T-helper 1 cell treated with Interleukin-12 subunit alpha and Interleukin-12 subunit beta and Interleukin-4 antibody, amounts not matched to agents 30 μg/mL and 1 μg/mL, for 36 hours (primary cell): Measurements from ENCODE around the gene DUS1L.

Source experiments
- H3K27ac Mint-ChIP-seq: one replicate; pipeline ENCODE4 v1.8.0; 2021; ENCODE audit warnings: mild to moderate bottlenecking, mixed read lengths
- H3K27me3 Mint-ChIP-seq: one replicate; pipeline ENCODE4 v1.8.0; 2021; ENCODE audit warnings: low read depth, mixed read lengths
- H3K36me3 Mint-ChIP-seq: one replicate; pipeline ENCODE4 v1.8.0; 2021; ENCODE audit warnings: low read depth, mixed read lengths
- H3K4me1 Mint-ChIP-seq: one replicate; pipeline ENCODE4 v1.8.0; 2021; ENCODE audit warnings: low read depth, mixed read lengths
- H3K4me3 Mint-ChIP-seq: one replicate; pipeline ENCODE4 v1.8.0; 2021; ENCODE audit warnings: mild to moderate bottlenecking, moderate library complexity, mixed read lengths
- H3K9me3 Mint-ChIP-seq: one replicate; pipeline ENCODE4 v1.8.0; 2021; ENCODE audit warnings: mixed read lengths

Gene DUS1L

GRCh38 chr17:82078433-82078832, 12.8 kb upstream of the DUS1L start:
- Mint-ChIP-seq H3K4me3 (no peak overlapping the region), H3K9me3 (no peaks in the 10 kb centered on the region), H3K4me1 (no peaks in the 10 kb centered on the region), H3K36me3 (peaks cover 3% of the 10 kb centered on the region), H3K27ac (no peak overlapping the region), H3K27me3 (no peaks in the 10 kb centered on the region)

GRCh38 chr17:82077617-82078358, 12.2 kb upstream of the DUS1L start:
- Mint-ChIP-seq H3K27me3 (peaks cover 2% of the 10 kb centered on the region), H3K4me3 (no peak overlapping the region), H3K4me1 (no peaks in the 10 kb centered on the region), H3K9me3 (no peaks in the 10 kb centered on the region), H3K27ac (no peak overlapping the region), H3K36me3 (peaks cover 3% of the 10 kb centered on the region)

- no peak overlapping the region for H3K4me3 Mint-ChIP-seq
- peaks cover 3% of the 10 kb centered on the region for H3K36me3 Mint-ChIP-seq
- no peaks in the 10 kb centered on the region for H3K9me3 Mint-ChIP-seq
- H3K4me1 Mint-ChIP-seq: no peaks in the 10 kb centered on the region
- no peak overlapping the region for H3K27ac Mint-ChIP-seq
- H3K27me3 Mint-ChIP-seq: peaks cover 5% of the 10 kb centered on the region
Measured at GRCh38 chr17:82076785-82077591, 11.4 kb upstream of the DUS1L start.

- Mint-ChIP-seq H3K36me3 (peaks cover 3% of the 10 kb centered on the region), H3K9me3 (no peaks in the 10 kb centered on the region), H3K27ac (no peak overlapping the region), H3K27me3 (peaks cover 5% of the 10 kb centered on the region), H3K4me1 (no peaks in the 10 kb centered on the region), H3K4me3 (no peak overlapping the region)
Measured at GRCh38 chr17:82076018-82076784, 10.6 kb upstream of the DUS1L start.

- H3K36me3 Mint-ChIP-seq: peaks cover 3% of the 10 kb centered on the region
- no peaks in the 10 kb centered on the region for H3K9me3 Mint-ChIP-seq
- H3K4me3 Mint-ChIP-seq: no peak overlapping the region
- peaks cover 5% of the 10 kb centered on the region for H3K27me3 Mint-ChIP-seq
- H3K4me1 Mint-ChIP-seq: no peaks in the 10 kb centered on the region
- no peak overlapping the region for H3K27ac Mint-ChIP-seq
Measured at GRCh38 chr17:82073446-82073845, 7.8 kb upstream of the DUS1L start.

GRCh38 chr17:82072827-82073226, 7.2 kb upstream of the DUS1L start:
- Mint-ChIP-seq H3K27me3 (peaks cover 5% of the 10 kb centered on the region), H3K27ac (no peak overlapping the region), H3K9me3 (no peaks in the 10 kb centered on the region), H3K4me1 (no peaks in the 10 kb centered on the region), H3K4me3 (no peak overlapping the region), H3K36me3 (no peaks in the 10 kb centered on the region)

- Mint-ChIP-seq H3K36me3 (peaks cover 1% of the 10 kb centered on the region), H3K27ac (no peak overlapping the region), H3K27me3 (peaks cover 5% of the 10 kb centered on the region), H3K4me3 (no peak overlapping the region), H3K4me1 (peaks cover 4% of the 10 kb centered on the region), H3K9me3 (no peaks in the 10 kb centered on the region)
Measured at GRCh38 chr17:82070611-82071010, 5.0 kb upstream of the DUS1L start.

GRCh38 chr17:82065193-82065637, 389 bp downstream of the DUS1L start:
- H3K36me3 Mint-ChIP-seq: peaks cover 1% of the 10 kb centered on the region
- no peak overlapping the region for H3K27ac Mint-ChIP-seq
- H3K4me3 Mint-ChIP-seq: peak overlapping the region; percentile 61
- peaks cover 6% of the 10 kb centered on the region for H3K4me1 Mint-ChIP-seq
- H3K9me3 Mint-ChIP-seq: no peaks in the 10 kb centered on the region
- no peaks in the 10 kb centered on the region for H3K27me3 Mint-ChIP-seq

- Mint-ChIP-seq H3K4me3 (peak overlapping the region; percentile 61), H3K9me3 (no peaks in the 10 kb centered on the region), H3K27ac (peak overlapping the region; percentile 20), H3K27me3 (no peaks in the 10 kb centered on the region), H3K4me1 (peaks cover 6% of the 10 kb centered on the region), H3K36me3 (peaks cover 1% of the 10 kb centered on the region)
Measured at GRCh38 chr17:82064433-82065192, 991 bp downstream of the DUS1L start.

- Mint-ChIP-seq H3K4me1 (peaks cover 6% of the 10 kb centered on the region), H3K27ac (peak overlapping the region; percentile 20), H3K9me3 (no peaks in the 10 kb centered on the region), H3K27me3 (no peaks in the 10 kb centered on the region), H3K36me3 (peaks cover 1% of the 10 kb centered on the region), H3K4me3 (peak overlapping the region; percentile 61)
Measured at GRCh38 chr17:82063424-82064415, 1.9 kb downstream of the DUS1L start.

GRCh38 chr17:82062984-82063368, 2.6 kb downstream of the DUS1L start:
- H3K27me3 Mint-ChIP-seq: no peaks in the 10 kb centered on the region
- peaks cover 2% of the 10 kb centered on the region for H3K36me3 Mint-ChIP-seq

GRCh38 chr17:82062076-82062983, 3.3 kb downstream of the DUS1L start:
- no peaks in the 10 kb centered on the region for H3K27me3 Mint-ChIP-seq
- no peak overlapping the region for H3K4me3 Mint-ChIP-seq
- H3K4me1 Mint-ChIP-seq: peaks cover 6% of the 10 kb centered on the region
- H3K9me3 Mint-ChIP-seq: no peaks in the 10 kb centered on the region
- H3K36me3 Mint-ChIP-seq: peaks cover 5% of the 10 kb centered on the region
- no peak overlapping the region for H3K27ac Mint-ChIP-seq

More at GRCh38 chr17:82062984-82063368, 2.6 kb downstream of the DUS1L start:
- H3K4me3 Mint-ChIP-seq: no peak overlapping the region
- H3K9me3 Mint-ChIP-seq: no peaks in the 10 kb centered on the region
- H3K4me1 Mint-ChIP-seq: peaks cover 6% of the 10 kb centered on the region
- H3K27ac Mint-ChIP-seq: no peak overlapping the region
